ENCODE data around the gene SPPL2B.
"Not testable (repeated sequence)": the region's sequence is repeated elsewhere in the genome, so short reads cannot be mapped to it uniquely, and the experiment has no call there.

The SPPL2B gene

DNA sequence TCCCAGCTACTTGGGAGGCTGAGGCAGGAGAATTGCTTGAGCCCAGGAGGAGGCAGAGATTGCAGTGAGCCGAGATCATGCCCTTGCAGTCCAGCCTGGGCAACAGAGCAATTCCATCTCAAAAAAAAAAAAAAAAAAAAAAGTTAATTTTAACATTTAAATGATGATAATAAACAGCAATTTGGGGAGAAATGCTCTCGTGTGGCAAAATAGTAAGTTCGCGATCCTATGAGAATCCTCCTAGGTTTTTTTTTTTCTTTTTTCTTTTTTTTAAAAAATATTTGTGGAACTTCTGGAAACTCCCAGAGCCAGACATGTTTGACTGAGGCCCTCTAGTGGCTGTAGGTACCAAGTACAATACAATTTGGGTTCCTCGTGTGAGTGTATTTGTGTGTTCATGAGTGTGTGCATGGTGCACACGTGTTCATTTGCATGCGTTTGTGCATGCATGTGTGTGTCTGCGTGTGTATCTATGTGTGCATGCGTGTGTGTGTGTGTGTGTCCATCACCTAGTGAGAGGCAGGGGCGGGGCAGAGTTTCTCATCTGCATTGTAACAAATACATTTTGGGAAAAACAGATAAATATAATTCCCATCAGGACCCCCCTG lies 62.7 kb downstream of the SPPL2B start:
- Histone ChIP-seq H3K4me2 (ENCODE audit: low read depth, low read length, poor library complexity, severe bottlenecking) (no peak overlapping the region), H3K9ac (ENCODE audit: low read depth, low read length, poor library complexity, severe bottlenecking) (no peak overlapping the region), H3K4me3 (ENCODE audit: low read length, poor library complexity, severe bottlenecking) (no peak overlapping the region), H4K20me1 (ENCODE audit: insufficient read depth, low read length, poor library complexity, severe bottlenecking) (no peaks in the 10 kb centered on the region), H3K36me3 (ENCODE audit: insufficient read depth, low read length) (no peaks in the 10 kb centered on the region), H3K9me2 (replicated peaks; ENCODE audit: low read depth, low read length) (no peaks in the 10 kb centered on the region), H3K27me3 (ENCODE audit: insufficient read depth, low read length, poor library complexity, severe bottlenecking) (no peaks in the 10 kb centered on the region), H2AFZ (ENCODE audit: low read length) (no peak overlapping the region), H3K9me3 (ENCODE audit: insufficient read depth, low read depth, low read length) (no peaks in the 10 kb centered on the region), H3F3A (ENCODE audit: low read depth) (no peaks in the 10 kb centered on the region), H3K79me2 (ENCODE audit: insufficient read depth, low read length) (no peaks in the 10 kb centered on the region), H3K4me1 (ENCODE audit: insufficient read depth, low read length, poor library complexity, severe bottlenecking) (no peaks in the 10 kb centered on the region)
- peak; percentile 81 for TF ChIP-seq CTCF (conservative IDR thresholded peaks at IDR 0.05; ENCODE audit: low read length)
- no peak for TF ChIP-seq EZH2phosphoT487 (IDR thresholded peaks at IDR 0.05; ENCODE audit: borderline replicate concordance)

DNA sequence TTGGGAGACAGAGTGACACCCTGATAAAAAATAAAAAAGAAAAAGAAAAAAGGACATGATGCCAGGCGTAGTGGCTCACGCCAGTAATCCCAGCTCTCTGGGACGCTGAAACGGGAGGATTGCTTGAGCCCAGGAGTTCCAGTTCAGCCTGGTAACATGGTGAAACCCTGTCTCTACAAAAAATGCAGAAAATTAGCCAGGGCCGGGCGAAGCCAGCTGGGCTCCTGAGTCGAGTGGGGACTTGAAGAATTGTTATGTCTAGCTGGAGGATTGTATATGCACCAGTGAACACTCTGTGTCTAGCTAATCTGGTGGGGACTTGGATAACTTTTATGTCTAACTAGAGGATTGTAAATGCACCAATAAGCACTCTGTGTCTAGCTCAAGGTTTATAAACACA lies 63.9 kb downstream of the SPPL2B start:
- Histone ChIP-seq H3K9me2 (replicated peaks; ENCODE audit: low read depth, low read length) (no peaks in the 10 kb centered on the region), H3F3A (ENCODE audit: low read depth) (no peaks in the 10 kb centered on the region), H3K9ac (ENCODE audit: low read depth, low read length, poor library complexity, severe bottlenecking) (no peak overlapping the region), H3K36me3 (ENCODE audit: insufficient read depth, low read length) (no peaks in the 10 kb centered on the region), H3K4me2 (ENCODE audit: low read depth, low read length, poor library complexity, severe bottlenecking) (no peak overlapping the region), H2AFZ (ENCODE audit: low read length) (no peak overlapping the region), H3K4me1 (ENCODE audit: insufficient read depth, low read length, poor library complexity, severe bottlenecking) (no peaks in the 10 kb centered on the region), H3K9me3 (ENCODE audit: insufficient read depth, low read depth, low read length) (no peaks in the 10 kb centered on the region), H3K4me3 (ENCODE audit: low read length, poor library complexity, severe bottlenecking) (no peak overlapping the region), H3K27me3 (ENCODE audit: insufficient read depth, low read length, poor library complexity, severe bottlenecking) (no peaks in the 10 kb centered on the region), H4K20me1 (ENCODE audit: insufficient read depth, low read length, poor library complexity, severe bottlenecking) (no peaks in the 10 kb centered on the region), H3K79me2 (ENCODE audit: insufficient read depth, low read length) (no peaks in the 10 kb centered on the region)
- no peak for TF ChIP-seq CTCF (conservative IDR thresholded peaks at IDR 0.05; ENCODE audit: low read length)
- TF ChIP-seq EZH2phosphoT487 (IDR thresholded peaks at IDR 0.05; ENCODE audit: borderline replicate concordance) = no peak

DNA sequence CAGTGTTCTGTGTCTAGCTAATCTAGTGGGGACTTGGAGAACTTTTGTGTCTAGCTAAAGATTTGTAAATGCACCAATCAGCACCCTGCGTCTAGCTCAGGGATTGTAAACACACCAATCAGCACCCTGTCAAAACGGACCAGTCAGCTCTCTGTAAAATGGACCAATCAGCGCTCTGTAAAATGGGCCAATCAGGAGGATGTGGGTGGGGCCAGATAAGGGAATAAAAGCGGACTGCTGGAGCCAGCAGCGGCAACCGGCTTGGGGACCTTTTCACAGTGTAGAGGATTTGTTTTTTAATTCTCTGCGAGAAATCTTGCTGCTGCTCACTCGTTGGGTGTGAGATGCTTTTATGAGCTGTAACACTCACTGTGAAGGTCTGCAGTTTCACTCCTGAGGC lies 64.4 kb downstream of the SPPL2B start:
- not testable (repeated sequence) for H3K4me2 ChIP-seq (ENCODE audit: low read depth, low read length, poor library complexity, severe bottlenecking)

DNA sequence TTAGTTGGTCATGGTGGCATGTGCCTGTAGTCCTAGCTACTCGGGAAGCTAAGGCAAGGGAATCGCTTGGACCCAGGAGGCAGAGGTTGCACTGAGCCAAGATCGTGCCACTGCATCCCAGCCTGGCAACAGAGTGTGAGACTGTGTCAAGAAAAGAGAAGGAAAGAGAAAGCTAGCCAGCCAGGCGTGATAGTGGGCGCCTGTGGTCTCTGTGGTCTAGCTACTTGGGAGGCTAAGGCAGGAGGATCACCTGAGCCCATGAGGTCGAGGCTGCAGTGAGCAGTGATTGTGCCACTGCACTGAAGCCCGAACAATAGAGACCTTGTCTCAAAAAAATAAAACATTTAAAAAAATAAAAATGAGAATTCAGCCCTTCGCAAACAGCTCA lies 65.6 kb downstream of the SPPL2B start:
- no peaks in the 10 kb centered on the region for H3K4me1 ChIP-seq (ENCODE audit: insufficient read depth, low read length, poor library complexity, severe bottlenecking)
- H3F3A ChIP-seq (ENCODE audit: low read depth) = no peaks in the 10 kb centered on the region
- H3K4me3 ChIP-seq (ENCODE audit: low read length, poor library complexity, severe bottlenecking) = no peak overlapping the region
- H3K79me2 ChIP-seq (ENCODE audit: insufficient read depth, low read length) = no peaks in the 10 kb centered on the region
- H3K36me3 ChIP-seq (ENCODE audit: insufficient read depth, low read length) = no peaks in the 10 kb centered on the region
- no peaks in the 10 kb centered on the region for H4K20me1 ChIP-seq (ENCODE audit: insufficient read depth, low read length, poor library complexity, severe bottlenecking)
- TF ChIP-seq CTCF (conservative IDR thresholded peaks at IDR 0.05; ENCODE audit: low read length) = no peak
- TF ChIP-seq EZH2phosphoT487 (IDR thresholded peaks at IDR 0.05; ENCODE audit: borderline replicate concordance) = no peak
- H3K9me3 ChIP-seq (ENCODE audit: insufficient read depth, low read depth, low read length) = no peaks in the 10 kb centered on the region
- H3K27me3 ChIP-seq (ENCODE audit: insufficient read depth, low read length, poor library complexity, severe bottlenecking) = no peaks in the 10 kb centered on the region
- no peaks in the 10 kb centered on the region for H3K9me2 ChIP-seq (replicated peaks; ENCODE audit: low read depth, low read length)
- H3K9ac ChIP-seq (ENCODE audit: low read depth, low read length, poor library complexity, severe bottlenecking) = no peak overlapping the region
- H2AFZ ChIP-seq (ENCODE audit: low read length) = no peak overlapping the region
- H3K4me2 ChIP-seq (ENCODE audit: low read depth, low read length, poor library complexity, severe bottlenecking) = no peak overlapping the region

More for the DNA sequence above, 64.4 kb downstream of the SPPL2B start:
- H3K36me3 ChIP-seq (ENCODE audit: insufficient read depth, low read length); H2AFZ ChIP-seq (ENCODE audit: low read length); H3K4me1 ChIP-seq (ENCODE audit: insufficient read depth, low read length, poor library complexity, severe bottlenecking); H3K79me2 ChIP-seq (ENCODE audit: insufficient read depth, low read length); H3K9me3 ChIP-seq (ENCODE audit: insufficient read depth, low read depth, low read length); H3K4me3 ChIP-seq (ENCODE audit: low read length, poor library complexity, severe bottlenecking); H3K9ac ChIP-seq (ENCODE audit: low read depth, low read length, poor library complexity, severe bottlenecking); H3F3A ChIP-seq (ENCODE audit: low read depth); H3K9me2 ChIP-seq (replicated peaks; ENCODE audit: low read depth, low read length); H4K20me1 ChIP-seq (ENCODE audit: insufficient read depth, low read length, poor library complexity, severe bottlenecking); H3K27me3 ChIP-seq (ENCODE audit: insufficient read depth, low read length, poor library complexity, severe bottlenecking): not testable (repeated sequence)
